ENCODE results near the gene PCDHGA10. TPM values are rescaled to one million over a fixed set of nuclear protein-coding genes. Genes with fewer than 3 reads are reported as not detected.
"Not testable (repeated sequence)": the region's sequence is repeated elsewhere in the genome, so short reads cannot be mapped to it uniquely, and the experiment has no call there.

The PCDHGA10 gene
- total RNA-seq, 1 donor from 2014 or later: 18.4 TPM

- DNase-seq (ENCODE audit: low read depth, low spot score): no peak
- H3K27ac Mint-ChIP-seq (ENCODE audit: unreplicated experiment): no peak within 1 kb of the TSS
- H3K9me3 Mint-ChIP-seq: peaks cover 24% of the 10 kb centered on the region
- no peaks in the 10 kb centered on the region for H3K4me1 Mint-ChIP-seq
- TF ChIP-seq CTCF (conservative IDR thresholded peaks at IDR 0.05): no peak
- no peaks in the 10 kb centered on the region for H3K27me3 Mint-ChIP-seq (ENCODE audit: low read depth)
- H3K4me3 Mint-ChIP-seq: no peak within 1 kb of the TSS
- H3K36me3 Mint-ChIP-seq (ENCODE audit: low read depth): peaks cover 43% of the 10 kb centered on the region
These were observed 20.2 kb upstream of the PCDHGA10 start, which contains the start of gene PCDHGA8 for GRCh38 chr5:141392429-141393198. PCDHGA8 (plus strand) TSS chr5:141392633; CDS start chr5:141392814, 181 bp downstream.

- no peaks in the 10 kb centered on the region for H3K4me1 Mint-ChIP-seq
- no peak for DNase-seq (ENCODE audit: low read depth, low spot score)
- no peak overlapping the region for H3K27ac Mint-ChIP-seq (ENCODE audit: unreplicated experiment)
- H3K27me3 Mint-ChIP-seq (ENCODE audit: low read depth): no peaks in the 10 kb centered on the region
- peaks cover 24% of the 10 kb centered on the region for H3K9me3 Mint-ChIP-seq
- peaks cover 43% of the 10 kb centered on the region for H3K36me3 Mint-ChIP-seq (ENCODE audit: low read depth)
- H3K4me3 Mint-ChIP-seq: no peak overlapping the region
- no peak for TF ChIP-seq CTCF (conservative IDR thresholded peaks at IDR 0.05)
These were observed 19.5 kb upstream of the PCDHGA10 start for GRCh38 chr5:141393267-141393666.

- not testable (repeated sequence) for H3K27ac Mint-ChIP-seq (ENCODE audit: unreplicated experiment)
These were observed 18.2 kb upstream of the PCDHGA10 start for GRCh38 chr5:141394401-141395187.

GRCh38 chr5:141397756-141398551 lies 14.8 kb upstream of the PCDHGA10 start, which contains the start of gene PCDHGB5:
PCDHGB5 (plus strand) TSS chr5:141397947; CDS start chr5:141398128, 181 bp downstream.
- not testable (repeated sequence) for H3K27ac Mint-ChIP-seq (ENCODE audit: unreplicated experiment); H3K27me3 Mint-ChIP-seq (ENCODE audit: low read depth); H3K4me3 Mint-ChIP-seq; DNase-seq (ENCODE audit: low read depth, low spot score); H3K4me1 Mint-ChIP-seq
- Mint-ChIP-seq H3K9me3 (peaks cover 22% of the 10 kb centered on the region), H3K36me3 (ENCODE audit: low read depth) (peaks cover 33% of the 10 kb centered on the region)

More at GRCh38 chr5:141394401-141395187, 18.2 kb upstream of the PCDHGA10 start:
- H3K4me3 Mint-ChIP-seq; H3K4me1 Mint-ChIP-seq; H3K27me3 Mint-ChIP-seq (ENCODE audit: low read depth); DNase-seq (ENCODE audit: low read depth, low spot score): not testable (repeated sequence)
- Mint-ChIP-seq H3K36me3 (ENCODE audit: low read depth) (peaks cover 43% of the 10 kb centered on the region), H3K9me3 (peaks cover 26% of the 10 kb centered on the region)

GRCh38 chr5:141398608-141399007 lies 14.2 kb upstream of the PCDHGA10 start:
- no peaks in the 10 kb centered on the region for H3K4me1 Mint-ChIP-seq
- no peak overlapping the region for H3K4me3 Mint-ChIP-seq
- TF ChIP-seq CTCF (conservative IDR thresholded peaks at IDR 0.05): no peak
- H3K9me3 Mint-ChIP-seq: peaks cover 20% of the 10 kb centered on the region
- H3K36me3 Mint-ChIP-seq (ENCODE audit: low read depth): peaks cover 31% of the 10 kb centered on the region
- H3K27ac Mint-ChIP-seq (ENCODE audit: unreplicated experiment): no peak overlapping the region
- no peaks in the 10 kb centered on the region for H3K27me3 Mint-ChIP-seq (ENCODE audit: low read depth)
- DNase-seq (ENCODE audit: low read depth, low spot score): no peak

All from neural crest cell (in vitro differentiated cells).